Measurements from ENCODE around the gene CSRNP3.

Gene CSRNP3

GRCh38 chr2:165539985-165540384, 70.5 kb downstream of the CSRNP3 start:
- no peak for DNase-seq (ENCODE audit: low read depth in 2 of 3, low spot score in 1 of 3)

GRCh38 chr2:165544897-165545296, 75.4 kb downstream of the CSRNP3 start:
- DNase-seq (ENCODE audit: low read depth in 2 of 3, low spot score in 1 of 3), result no peak

GRCh38 chr2:165547900-165548299, 78.4 kb downstream of the CSRNP3 start:
- no peak for DNase-seq (ENCODE audit: low read depth in 2 of 3, low spot score in 1 of 3)

DNA sequence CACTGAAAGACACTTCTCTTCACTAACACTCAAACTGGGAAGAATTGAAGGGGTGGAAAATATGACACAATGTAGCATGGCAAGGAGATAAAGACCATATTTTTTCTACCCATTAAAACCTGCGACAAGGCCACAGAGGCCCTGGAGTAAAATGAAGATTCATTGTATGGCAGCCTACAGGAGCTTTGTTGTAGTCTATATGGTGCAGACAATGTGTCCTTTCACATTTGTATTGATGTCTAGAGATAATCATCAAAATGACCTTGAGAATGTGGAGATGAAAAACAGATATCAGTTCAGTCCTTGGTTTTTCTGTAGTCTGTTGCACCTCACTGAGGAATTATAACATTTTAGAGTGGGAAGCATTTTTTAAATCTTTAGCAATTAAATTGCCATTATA, 80.1 kb downstream of the CSRNP3 start:
- DNase-seq (ENCODE audit: low read depth in 2 of 3, low spot score in 1 of 3), result no peak

DNA sequence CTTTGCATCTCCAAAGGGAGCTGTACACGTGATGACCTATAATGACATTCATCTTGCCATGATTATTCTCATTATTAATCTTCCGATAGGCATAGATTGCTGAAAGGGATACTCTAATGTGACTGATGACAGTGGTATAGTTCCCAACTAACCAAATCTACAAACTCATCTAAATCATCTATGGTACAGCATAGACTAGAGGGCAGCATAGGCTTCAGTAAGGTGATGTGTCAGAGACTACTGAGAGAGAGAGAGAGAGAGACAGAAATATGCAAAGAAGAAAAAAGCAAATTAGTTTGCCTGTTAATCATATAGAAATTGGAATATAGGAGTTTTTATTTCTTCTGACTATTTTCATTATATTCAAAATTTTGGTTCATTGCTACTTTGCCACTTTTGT, 89.3 kb downstream of the CSRNP3 start:
- no peak for DNase-seq (ENCODE audit: low read depth in 2 of 3, low spot score in 1 of 3)

- DNase-seq (ENCODE audit: low read depth in 2 of 3, low spot score in 1 of 3), result no peak
These were observed 91.0 kb downstream of the CSRNP3 start for GRCh38 chr2:165560377-165560988.

GRCh38 chr2:165561516-165561915, 92.0 kb downstream of the CSRNP3 start:
- no peak for DNase-seq (ENCODE audit: low read depth in 2 of 3, low spot score in 1 of 3)

- DNase-seq (ENCODE audit: low read depth in 2 of 3, low spot score in 1 of 3), result no peak
These were observed 92.7 kb downstream of the CSRNP3 start for GRCh38 chr2:165562233-165562632.

GRCh38 chr2:165563468-165564225, 94.1 kb downstream of the CSRNP3 start:
- DNase-seq (ENCODE audit: low read depth in 2 of 3, low spot score in 1 of 3), result no peak

DNA sequence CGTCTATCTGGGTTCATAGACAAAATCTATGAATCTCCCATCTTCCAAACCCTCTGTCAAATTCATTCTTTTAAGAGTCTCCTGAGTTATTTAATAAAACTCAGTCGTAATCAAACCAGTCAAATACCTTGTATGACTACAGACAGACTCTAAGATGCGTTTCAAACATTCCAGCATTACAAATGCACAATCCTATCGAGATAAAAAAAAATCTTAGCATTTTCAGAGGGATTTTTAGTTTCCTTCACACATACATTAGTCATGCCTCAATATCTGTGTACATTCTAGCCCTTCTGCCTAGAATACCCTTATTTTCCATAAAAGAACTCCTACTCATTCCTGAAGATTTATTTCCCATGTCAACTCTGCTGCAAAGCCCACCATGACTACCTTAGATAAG, 96.5 kb downstream of the CSRNP3 start:
- no peak for DNase-seq (ENCODE audit: low read depth in 2 of 3, low spot score in 1 of 3)

DNA sequence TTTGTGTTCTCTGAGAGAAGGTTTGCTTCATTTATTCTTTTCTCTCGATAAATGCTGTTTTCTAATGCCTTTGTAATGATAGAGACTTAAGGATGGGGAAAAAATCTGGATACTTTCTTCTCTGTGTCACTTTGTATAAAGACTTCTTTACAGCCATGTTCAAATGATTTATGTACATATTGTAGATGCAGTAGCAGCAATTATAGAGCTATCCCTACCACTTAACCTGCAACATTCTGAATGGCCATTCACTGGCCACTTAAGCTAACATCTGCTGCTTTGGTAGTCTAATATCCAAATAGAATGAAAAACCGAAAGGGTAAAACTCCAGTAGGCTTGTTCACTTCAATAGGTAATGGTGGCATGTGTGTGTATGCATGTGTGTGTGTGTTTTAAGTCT, 97.8 kb downstream of the CSRNP3 start:
- DNase-seq (ENCODE audit: low read depth in 2 of 3, low spot score in 1 of 3), result no peak

- DNase-seq (ENCODE audit: low read depth in 2 of 3, low spot score in 1 of 3), result no peak
These were observed 98.9 kb downstream of the CSRNP3 start for GRCh38 chr2:165568361-165568760.

GRCh38 chr2:165571477-165571876, 102.0 kb downstream of the CSRNP3 start:
- DNase-seq (ENCODE audit: low read depth in 2 of 3, low spot score in 1 of 3), result no peak

DNA sequence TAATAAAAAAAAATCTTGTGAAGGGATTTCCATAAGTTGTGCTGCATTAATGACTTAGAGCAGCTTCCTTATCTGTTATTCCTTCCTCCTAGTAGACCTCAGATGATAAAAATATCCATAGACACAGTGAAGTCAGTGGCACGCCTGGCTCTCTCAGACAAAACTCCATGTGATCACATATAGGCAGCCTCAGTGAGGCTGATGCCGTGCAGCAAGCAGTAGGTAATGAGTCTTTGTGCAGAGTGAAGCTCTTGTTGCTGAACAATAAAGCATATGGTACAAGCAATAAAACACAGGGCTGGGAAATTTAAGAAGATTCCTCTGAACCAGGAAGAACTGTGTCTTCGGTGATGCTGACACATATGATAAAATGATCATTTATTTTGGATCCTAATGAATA, 102.7 kb downstream of the CSRNP3 start:
- no peak for DNase-seq (ENCODE audit: low read depth in 2 of 3, low spot score in 1 of 3)

DNA sequence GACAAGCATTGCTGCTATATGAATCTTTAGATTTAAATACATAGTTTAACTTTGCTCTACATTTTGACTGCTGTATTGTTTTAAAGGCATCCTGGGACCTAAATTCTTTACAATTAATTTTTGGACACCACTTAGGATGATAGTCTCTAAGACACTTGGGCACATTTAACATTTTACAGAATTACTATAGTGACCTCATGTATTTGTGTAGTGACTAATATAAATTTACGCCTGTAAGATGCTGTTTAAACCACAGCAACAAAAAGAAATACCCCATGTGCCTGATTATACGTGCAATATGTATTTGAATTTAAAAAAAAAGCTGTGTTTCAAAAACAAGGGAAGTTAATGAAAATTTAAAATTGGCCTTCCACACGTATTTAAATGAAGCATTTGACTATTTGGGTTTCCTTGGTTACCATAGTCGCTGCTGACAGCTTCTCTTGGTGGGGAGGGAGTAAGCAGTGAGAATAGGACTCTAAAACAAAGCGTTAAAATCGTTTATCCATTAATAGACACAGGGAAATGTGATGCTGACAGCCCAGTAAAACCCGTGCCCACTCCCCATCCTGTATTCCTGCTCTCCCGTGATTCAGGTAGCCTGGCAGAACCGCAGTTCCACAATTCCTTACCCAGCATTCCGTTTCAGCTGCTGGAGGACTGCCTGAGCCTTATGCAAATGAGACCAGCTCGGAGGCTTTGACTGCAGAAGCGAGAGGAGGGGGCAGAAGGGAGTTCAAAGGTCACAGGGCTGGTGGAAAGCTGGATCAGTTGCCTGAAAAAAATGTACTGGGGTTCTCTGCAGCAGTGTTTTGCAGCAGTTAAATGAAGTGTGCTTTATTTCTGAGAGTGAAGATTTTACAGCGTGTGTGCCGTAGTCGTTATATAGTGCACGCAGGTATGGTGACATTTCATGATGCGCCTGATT, 104.3 kb downstream of the CSRNP3 start:
- DNase-seq (ENCODE audit: low read depth in 2 of 3, low spot score in 1 of 3), result no peak

DNA sequence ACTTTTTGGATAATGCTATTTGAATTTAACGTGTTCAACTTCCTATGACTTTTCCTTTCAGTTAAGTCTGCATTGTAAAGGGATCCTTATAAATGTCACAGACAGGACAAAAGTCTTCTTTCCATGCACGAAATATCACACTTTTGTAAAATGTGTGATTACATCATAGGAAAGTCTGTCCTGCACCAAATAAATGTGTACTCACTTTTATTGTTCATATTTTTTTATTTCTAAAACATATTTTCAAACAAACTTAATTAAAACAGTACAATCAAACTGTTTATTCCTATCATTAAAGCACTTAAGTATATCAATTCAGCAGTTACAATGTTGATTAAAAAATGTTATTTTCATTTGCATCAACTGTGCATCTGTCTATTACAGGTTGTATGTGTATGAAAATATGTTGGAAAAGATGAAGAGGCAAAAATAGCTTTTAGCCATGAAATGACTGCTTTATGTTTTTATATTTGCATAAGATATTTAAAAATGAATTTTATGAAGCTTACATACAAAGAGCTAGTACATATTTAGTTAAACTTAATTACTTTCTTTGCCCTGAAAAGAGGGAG, 105.6 kb downstream of the CSRNP3 start:
- DNase-seq (ENCODE audit: low read depth in 2 of 3, low spot score in 1 of 3), result no peak

DNA sequence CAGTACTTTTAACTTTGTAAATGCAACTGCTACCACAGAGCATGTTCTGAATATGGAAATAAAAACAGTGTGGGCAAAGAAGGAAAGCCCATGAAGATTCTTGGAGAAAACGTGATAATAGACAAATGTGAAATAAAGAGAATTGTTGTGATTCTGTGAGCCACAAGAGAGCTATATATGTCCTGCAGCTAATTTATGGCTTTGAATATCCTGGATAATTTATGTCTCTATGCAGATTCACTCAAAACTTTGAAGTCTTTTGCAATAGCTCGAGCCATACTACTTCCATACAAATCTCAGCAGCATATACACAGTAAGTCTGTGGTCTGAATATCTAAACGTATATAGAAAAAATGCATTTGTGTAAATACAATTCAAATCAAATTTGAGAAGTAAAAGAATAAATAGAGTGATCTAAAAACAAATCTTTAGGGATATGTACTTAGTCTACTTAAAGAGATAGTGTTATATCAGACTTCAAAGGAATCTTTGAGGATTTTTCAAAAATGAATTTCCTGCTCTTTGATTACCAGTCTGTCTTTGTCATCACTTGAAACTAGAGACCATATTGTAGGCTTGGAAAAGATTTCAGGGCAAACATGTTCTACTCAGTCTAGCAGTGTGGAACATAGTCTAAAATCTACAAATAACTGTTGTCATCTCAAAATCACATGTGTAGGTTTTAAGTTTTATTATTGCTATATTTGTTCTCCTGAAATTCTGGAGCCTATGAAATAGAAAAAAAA, 107.1 kb downstream of the CSRNP3 start:
- no peak for DNase-seq (ENCODE audit: low read depth in 2 of 3, low spot score in 1 of 3)

DNA sequence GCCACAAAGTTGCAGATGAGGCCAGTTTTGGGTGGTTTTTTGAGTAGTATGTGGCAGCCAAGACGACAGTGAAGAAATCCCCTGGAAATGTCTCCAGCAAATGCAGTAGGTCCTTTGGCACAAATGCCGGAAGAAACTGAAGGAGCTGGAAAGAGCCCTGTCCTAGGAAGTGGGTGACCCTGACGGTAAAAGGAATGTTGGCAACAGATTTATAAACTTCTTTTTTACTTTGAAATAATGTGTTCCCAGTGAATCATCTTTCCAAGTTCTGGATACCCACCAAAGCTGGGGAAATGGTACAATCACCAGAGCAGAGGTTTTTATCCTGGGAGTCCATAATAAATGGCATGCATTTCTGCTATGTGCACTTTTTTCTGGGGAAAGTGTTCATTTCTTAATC, 112.9 kb downstream of the CSRNP3 start:
- DNase-seq (ENCODE audit: low read depth in 2 of 3, low spot score in 1 of 3), result no peak

- no peak for DNase-seq (ENCODE audit: low read depth in 2 of 3, low spot score in 1 of 3)
These were observed 113.5 kb downstream of the CSRNP3 start for GRCh38 chr2:165582863-165583506.

GRCh38 chr2:165584126-165584654, 114.7 kb downstream of the CSRNP3 start:
- no peak for DNase-seq (ENCODE audit: low read depth in 2 of 3, low spot score in 1 of 3)

Measured in stimulated activated CD4-positive, alpha-beta T cell treated with anti-CD3 and anti-CD28 coated beads, Interleukin-12 subunit alpha, Interleukin-12 subunit beta, amount 100 ng/mL, for 48 hours (primary cell).